Measurements from ENCODE around the gene SF3A2.

SF3A2 gene

GRCh38 chr19:2243274-2244124, 6.9 kb downstream of the SF3A2 start:
- no peak for DNase-seq

DNA sequence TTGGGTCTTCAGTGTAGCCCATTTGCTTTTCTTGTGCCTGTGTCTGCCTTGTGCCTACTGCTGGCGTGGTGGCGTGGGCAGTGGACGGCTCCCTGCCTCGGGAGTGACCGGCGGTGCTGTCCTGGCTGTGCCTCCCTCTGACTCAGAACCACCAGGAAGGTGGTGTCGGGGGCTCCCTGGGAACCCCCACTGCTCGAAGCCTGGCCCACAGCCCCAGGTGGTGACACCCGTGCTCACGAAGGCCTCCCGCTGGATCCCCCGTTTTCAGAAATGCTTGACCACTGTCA, 7.4 kb downstream of the SF3A2 start:
- no peak for DNase-seq

DNA sequence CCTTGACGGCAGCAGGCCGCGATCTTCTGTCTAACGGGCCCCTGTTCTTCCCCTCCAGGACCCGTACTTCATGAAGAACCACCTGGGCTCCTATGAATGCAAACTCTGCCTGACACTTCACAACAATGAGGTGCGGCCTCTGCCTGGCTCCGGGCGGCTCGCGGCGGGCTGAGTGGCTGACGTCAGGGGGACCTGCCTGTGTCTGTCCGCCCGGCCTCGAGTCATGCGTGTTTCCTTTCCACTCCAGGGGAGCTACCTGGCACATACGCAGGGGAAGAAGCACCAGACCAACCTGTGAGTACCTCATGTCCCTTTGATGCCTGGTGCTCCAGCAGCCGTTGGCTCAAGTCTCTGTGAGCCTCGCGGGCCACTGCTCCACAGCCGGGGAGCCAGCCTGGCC, 7.9 kb downstream of the SF3A2 start:
- DNase-seq: no peak

- no peak for DNase-seq
Measured at GRCh38 chr19:2245273-2245672, 8.6 kb downstream of the SF3A2 start.

DNA sequence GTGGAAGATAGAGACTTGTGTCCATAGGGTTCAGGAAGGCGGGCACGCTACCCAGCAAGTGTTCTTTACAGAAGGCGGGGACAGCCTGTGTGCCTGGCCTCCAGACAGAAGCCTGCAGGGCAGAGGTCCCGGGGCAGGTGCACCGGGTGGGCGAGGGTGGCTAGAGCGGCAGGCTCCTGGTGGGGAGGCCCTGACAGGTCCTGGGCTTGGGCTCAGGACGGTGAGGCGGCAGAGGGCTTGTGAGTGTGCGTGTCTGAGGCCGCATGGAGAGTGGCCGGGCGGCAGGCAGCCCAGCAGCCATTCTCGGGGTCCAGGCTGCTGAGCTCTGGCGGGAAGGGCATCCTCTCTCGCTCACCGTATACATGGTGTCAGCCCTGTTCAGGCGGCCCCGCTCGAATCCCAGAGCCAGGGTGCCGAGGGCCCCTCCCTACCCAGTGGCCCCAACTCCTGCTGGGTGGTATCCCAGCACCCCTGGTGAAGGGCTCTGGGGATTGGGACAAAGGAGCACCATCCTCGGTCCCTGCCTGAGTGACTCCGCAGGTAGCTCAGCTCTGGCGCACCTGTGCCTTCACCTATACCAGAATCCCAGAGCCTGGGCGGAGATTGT, 9.5 kb downstream of the SF3A2 start:
- DNase-seq: no peak

DNA sequence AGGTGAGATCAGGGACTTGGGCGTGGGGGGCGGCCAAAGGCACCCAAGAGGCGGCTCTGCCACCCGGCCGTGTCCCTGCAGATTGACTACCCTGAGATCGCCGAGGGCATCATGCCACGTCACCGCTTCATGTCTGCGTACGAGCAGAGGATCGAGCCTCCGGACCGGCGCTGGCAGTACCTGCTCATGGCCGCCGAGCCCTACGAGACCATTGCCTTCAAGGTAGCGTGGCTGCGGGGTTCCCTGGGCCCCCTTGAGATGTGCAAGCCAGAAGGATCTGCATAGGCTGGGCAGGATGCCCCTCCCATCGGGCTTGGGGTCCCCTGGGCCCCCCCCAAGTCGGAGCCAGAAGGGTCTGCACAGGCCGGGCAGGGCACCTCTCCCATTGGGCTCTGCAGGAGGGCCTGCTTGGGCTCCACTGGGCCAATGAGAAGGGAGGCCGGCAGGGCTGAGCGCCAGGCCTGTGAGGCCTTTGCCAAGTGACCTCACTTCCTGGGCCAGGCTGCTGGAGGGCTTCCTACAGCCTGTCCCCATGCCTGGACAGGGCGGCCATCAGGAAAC, 10.3 kb downstream of the SF3A2 start:
- DNase-seq: no peak

DNA sequence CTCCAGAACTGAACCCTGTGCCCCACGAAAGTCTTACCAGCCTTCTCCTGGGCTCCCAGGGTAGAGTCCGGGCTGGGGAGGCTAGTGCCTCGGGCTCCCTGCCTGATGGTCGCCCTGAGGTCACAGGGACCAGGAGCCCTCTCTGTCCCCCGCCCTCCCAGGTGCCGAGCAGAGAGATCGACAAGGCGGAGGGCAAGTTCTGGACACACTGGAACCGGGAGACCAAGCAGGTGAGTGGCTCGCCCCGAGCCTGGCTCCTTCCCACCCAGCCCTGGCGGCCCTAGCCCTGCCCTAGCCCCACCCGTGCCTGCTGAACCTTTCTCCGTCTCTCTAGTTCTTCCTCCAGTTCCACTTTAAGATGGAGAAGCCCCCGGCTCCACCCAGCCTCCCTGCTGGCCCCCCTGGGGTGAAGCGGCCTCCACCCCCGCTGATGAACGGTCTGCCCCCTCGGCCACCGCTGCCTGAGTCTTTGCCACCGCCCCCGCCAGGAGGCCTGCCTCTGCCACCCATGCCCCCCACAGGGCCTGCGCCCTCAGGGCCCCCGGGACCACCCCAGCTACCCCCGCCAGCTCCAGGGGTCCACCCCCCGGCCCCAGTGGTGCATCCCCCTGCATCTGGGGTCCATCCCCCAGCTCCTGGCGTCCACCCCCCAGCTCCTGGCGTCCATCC, 10.9 kb downstream of the SF3A2 start:
- no peak for DNase-seq

GRCh38 chr19:2248136-2249009, 11.7 kb downstream of the SF3A2 start:
- no peak for DNase-seq

DNA sequence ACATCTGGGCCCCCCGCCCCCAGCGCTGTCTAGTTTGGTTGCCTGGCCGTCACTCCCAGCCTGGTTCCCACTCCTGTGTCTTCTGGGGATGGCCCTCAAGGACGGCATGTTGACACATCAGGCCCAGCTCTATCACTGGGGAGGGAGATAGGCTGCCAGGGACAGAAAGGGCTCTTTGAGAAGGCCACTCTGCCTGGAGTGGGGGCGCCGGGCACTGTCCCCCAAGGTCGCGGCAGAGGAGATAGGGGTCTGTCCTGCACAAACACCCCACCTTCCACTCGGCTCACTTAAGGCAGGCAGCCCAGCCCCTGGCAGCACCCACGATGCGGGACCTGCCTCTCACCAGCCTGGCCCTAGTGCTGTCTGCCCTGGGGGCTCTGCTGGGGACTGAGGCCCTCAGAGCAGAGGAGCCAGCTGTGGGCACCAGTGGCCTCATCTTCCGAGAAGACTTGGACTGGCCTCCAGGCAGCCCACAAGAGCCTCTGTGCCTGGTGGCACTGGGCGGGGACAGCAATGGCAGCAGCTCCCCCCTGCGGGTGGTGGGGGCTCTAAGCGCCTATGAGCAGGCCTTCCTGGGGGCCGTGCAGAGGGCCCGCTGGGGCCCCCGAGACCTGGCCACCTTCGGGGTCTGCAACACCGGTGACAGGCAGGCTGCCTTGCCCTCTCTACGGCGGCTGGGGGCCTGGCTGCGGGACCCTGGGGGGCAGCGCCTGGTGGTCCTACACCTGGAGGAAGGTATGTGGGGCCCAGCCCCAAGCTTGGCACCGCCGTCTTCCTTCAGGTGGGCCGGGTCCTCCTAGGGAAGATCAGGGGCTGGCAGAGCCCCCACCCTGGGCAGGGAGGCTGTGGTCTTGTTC, 12.6 kb downstream of the SF3A2 start, which contains the start of gene AMH:
AMH (plus strand) TSS at position 314 of the 857 bp plus-strand sequence; CDS start at position 324, 10 bp downstream.
- no peak for DNase-seq

DNA sequence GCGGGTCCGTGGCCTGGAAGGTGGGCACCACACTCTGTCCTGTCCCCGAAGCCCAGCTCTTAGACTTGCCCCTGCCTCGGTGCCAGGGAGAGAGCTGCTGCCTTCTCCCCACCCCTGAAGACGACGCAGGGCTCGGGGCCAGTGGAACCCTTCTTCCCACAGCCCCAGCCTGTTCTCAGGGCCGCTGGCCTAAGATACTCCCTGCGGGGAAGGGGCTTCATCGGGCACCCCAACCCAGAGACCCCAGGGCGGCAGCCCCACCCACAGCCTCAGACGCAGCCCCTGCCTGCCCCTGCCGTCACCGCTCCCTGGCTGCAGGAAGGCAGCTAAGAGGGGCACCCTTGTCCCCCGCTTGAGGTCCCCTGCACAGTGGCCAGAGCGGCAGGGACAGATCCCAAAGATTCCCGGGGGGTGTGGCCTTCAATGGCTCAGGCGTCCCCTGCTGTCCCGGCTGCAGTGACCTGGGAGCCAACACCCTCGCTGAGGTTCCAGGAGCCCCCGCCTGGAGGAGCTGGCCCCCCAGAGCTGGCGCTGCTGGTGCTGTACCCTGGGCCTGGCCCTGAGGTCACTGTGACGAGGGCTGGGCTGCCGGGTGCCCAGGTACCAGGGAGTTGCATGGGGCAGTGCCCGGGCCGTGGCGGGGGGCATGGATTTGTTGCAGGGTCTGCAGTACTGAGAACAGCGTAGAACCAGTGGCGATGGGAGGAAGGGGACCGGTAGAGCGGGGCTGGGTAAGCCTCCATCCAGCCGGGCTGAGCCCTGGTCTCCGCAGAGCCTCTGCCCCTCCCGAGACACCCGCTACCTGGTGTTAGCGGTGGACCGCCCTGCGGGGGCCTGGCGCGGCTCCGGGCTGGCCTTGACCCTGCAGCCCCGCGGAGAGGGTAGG, 13.5 kb downstream of the SF3A2 start:
- no peak for DNase-seq

GRCh38 chr19:2250766-2251105, 14.1 kb downstream of the SF3A2 start:
- no peak for DNase-seq

DNA sequence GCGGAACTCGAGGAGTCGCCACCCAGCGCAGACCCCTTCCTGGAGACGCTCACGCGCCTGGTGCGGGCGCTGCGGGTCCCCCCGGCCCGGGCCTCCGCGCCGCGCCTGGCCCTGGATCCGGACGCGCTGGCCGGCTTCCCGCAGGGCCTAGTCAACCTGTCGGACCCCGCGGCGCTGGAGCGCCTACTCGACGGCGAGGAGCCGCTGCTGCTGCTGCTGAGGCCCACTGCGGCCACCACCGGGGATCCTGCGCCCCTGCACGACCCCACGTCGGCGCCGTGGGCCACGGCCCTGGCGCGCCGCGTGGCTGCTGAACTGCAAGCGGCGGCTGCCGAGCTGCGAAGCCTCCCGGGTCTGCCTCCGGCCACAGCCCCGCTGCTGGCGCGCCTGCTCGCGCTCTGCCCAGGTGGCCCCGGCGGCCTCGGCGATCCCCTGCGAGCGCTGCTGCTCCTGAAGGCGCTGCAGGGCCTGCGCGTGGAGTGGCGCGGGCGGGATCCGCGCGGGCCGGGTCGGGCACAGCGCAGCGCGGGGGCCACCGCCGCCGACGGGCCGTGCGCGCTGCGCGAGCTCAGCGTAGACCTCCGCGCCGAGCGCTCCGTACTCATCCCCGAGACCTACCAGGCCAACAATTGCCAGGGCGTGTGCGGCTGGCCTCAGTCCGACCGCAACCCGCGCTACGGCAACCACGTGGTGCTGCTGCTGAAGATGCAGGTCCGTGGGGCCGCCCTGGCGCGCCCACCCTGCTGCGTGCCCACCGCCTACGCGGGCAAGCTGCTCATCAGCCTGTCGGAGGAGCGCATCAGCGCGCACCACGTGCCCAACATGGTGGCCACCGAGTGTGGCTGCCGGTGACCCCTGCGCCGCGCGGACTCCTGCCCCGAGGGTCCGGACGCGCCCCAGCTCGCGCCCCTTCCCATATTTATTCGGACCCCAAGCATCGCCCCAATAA, 14.8 kb downstream of the SF3A2 start:
- DNase-seq: peak; percentile 39

DNA sequence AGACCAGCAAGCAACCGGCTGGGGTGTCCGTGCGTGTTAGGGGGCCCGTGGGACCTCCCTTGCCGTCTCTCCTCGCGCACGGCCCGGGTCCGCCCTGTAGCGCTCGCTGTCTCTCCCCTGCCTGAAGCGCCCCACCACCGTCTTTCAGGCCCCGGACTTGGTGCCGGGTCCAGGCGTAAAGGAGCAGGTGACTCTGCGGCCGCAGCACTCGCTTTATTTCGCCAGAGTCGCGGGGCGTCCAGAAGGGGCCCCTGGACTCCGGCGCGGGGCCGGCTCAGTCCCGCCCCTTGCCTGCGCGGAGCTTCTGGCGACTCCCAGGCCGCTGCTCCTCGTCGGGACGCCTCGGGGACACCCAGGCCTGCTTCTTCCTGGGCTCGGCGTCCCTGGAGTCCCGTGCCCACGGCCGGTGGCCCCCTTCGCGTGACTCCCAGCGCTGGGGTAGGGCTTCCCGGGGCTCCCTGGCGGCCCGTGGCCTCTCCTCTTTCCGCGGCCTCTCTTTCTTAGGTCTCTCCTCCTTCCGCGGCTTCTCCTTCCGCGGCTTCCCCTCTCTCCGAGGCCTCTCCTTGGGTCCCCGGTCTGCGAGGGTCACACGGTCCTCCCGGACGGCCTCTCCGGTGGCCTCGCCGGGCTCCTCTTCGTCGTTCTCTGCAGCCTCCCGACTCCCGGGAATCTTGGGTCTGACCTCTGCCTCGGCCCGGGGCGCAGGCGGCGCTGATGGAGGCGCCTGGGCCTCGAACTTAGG, 15.6 kb downstream of the SF3A2 start:
- no peak for DNase-seq

GRCh38 chr19:2252797-2253105, 16.1 kb downstream of the SF3A2 start:
- DNase-seq: no peak

DNA sequence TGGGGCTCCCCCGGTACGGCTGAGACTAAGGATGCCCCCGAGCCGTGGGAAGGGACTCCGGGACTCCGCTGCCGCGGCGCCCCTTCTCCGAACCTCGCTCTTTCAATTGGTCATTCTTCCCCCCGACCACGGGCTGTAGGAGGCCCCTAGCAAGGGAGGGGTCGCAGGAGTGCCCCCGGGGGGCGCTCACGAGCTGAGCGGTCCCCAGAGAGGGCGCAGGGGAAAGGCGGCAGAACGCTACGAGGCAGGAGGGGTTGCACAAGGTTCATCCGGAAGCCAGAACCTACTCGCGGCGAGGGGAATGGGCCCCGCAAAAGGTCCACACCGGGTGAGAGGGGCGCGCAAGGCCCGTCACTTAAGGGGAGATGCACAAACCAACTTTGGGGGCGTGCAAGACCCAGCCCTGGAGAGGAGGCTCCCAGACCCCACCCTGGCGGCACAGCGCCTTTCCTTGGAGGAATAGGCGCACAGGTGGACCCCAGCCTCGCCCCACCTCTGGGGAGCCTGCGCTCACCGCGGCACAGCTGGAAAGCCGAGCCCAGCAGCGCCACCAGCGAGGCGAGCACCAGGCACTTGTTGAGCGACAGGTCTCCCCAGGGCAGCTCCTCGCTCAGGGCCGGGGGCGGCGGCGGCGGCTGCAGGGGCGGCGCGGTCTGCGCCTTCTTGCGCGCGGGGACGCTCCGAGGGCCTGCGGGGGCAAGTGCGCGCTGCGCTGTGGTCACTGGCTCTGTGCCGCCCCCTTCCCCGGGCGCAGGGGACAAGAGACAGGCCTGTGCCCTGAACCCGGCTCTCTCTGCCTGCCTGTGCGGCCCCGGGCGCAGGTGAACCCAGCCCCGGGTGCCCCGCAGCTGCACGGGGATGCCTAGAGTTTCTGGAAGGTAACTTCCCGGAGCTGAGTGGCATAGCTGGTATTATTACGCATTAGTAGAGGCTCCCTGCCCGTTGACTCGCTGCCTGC, 16.8 kb downstream of the SF3A2 start:
- peak; percentile 44 for DNase-seq

DNA sequence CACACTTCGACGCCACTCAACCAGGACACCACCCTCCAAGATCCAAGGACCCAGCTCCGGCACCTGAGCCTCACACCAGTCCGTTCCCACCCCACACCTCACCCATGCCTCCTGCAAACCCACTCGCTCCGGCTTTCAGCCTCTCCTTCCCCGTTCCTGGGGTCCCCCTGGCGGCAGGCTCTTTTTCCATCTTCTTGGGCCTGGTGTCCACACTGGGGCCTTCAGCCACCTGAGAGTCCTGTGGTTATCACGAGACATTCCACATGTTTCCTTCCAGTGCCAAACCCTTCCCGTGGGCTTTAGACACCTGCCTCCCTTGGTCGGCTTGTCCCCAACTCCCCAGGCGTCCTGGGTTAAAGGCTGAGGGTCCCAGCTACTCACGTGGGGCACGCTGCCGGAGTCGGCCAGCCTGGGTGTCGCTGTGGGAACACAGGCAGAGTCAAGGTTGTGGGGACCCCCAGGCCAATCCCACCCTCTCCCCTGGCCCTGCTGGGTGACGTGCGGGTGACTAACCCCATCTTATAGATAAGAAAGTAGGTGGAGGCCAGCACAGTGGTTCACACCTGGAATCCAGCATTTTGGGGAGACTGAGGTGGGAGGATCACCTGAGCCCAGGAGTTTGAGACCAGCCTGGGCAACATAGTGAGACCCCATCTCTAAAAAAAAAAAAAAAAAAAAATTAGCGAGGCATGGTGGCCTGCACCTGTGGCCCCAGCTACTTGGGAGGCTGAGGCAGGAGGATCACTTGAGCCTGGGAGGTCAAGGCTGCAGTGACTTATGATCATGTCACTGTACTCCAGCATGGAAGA, 17.6 kb downstream of the SF3A2 start:
- DNase-seq: no peak
